NCI-H1930 (cell line): ENCODE results near the gene LIMA1.
A peak's percentile ranks its signal among the peaks of the same experiment; 100 is the strongest.
"Not testable (repeated sequence)": the region's sequence is repeated elsewhere in the genome, so short reads cannot be mapped to it uniquely, and the experiment has no call there.

Experiments
- DNase-seq, 2 experiments: peaks; one replicate each; lab custom pipeline; 2025; lab: John Stamatoyannopoulos, UW

LIMA1 gene

GRCh38 chr12:50248411-50248810 is 34.9 kb downstream of the LIMA1 start:
- DNase-seq = no peak

DNA sequence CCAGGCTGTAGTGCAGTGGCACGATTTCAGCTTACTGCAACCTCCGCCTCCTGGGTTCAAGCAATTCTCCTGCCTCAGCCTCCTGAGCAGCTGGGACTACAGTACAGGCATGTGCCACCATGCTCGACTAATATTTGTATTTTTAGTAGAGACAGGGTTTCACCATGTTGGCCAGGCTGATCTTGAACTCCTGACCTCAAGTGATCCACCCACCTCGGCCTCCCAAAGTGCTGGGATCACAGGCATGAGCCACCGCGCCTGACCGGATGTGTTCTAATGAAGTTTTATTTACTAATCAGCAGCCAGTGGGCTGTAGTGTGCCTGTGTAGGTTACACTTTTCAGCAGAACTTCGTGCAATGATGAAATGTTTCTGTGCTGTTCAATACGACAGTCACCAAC is 35.7 kb downstream of the LIMA1 start:
- DNase-seq = not testable (repeated sequence)

DNA sequence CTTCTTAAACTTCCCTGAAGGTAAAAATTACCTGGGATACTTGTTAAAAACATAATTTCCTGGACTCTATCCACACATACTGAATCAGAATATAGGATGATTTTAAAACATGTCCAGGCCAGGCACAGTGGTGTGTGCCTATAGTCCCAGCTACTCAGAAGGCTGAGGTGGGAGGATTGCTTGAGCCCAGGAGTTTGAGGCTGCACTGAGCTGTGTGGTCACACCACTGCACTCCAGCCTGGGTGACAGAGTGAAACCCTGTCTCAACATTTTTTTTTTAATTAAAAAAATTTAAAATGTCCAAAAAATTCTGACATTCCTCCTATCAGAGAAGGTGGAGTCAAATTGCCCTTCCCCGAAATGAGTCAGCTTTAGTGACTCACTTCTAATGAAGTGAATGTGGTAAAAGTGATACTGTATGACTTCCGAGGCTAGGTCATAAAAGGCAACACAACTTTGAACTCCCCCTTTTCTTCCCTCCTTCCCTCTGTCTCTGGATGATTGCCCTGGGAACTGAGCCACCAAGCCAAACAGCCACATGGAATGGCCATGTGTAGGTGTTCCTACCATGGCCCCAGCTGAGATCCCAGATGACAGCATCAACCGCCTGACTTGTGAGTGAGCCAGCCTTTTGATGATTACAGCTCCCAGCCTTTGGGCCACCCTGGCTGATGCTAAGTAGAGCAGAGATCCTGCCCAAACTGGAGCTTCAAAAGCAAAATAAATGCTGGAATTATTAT is 36.3 kb downstream of the LIMA1 start:
- DNase-seq = no peak

DNA sequence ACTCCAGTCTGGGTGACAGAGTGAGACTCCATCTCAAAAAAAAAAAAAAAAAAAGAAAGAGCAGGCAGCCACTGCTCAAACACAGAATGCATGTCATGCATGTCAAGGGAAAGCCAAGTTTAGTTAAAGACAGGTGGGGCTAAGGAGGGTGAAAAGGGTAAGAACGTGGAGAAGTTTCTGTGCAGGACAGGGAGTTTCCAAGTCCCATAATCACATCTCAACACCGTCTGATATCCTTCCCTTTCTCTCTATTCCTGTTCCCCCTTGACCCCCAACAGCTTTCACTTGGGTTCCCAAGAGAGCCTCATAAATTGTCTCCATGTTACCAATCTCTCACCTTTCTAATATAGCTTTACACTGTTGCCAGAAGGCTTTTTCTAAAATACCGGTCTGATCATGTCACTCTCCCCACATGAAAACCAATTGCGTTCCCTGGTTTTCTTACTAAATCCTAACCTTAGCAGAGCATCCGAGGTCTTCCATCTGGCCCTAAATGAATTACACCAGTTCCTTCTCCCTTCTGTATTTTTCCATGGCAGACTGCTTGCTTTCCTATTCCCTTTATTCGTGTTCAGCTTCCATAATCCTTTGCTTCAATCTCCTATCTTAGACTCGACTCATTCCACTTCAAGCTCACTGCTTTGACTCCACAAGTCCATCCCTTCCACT is 37.0 kb downstream of the LIMA1 start:
- no peak for DNase-seq

DNA sequence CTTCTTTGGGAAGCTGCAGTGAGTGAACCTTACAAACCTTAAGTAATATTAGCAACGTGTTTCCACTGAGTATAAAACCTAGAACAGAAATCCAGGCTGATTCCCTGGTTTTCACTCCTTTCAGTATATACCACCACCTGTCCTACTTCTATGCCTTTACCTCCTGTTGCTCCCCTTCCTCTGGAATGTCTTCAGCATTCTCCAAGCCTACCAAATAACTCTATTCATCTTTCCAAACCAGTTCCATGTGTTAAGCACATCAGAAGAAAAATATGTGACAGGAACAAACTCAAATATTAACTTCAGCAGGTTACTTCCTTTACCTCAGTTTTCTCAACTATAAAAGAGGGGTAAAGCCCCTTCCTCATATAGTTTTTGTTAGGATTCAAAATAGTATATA is 39.8 kb downstream of the LIMA1 start:
- no peak for DNase-seq

- no peak for DNase-seq
Observed at GRCh38 chr12:50242751-50243191, 40.5 kb downstream of the LIMA1 start.

DNA sequence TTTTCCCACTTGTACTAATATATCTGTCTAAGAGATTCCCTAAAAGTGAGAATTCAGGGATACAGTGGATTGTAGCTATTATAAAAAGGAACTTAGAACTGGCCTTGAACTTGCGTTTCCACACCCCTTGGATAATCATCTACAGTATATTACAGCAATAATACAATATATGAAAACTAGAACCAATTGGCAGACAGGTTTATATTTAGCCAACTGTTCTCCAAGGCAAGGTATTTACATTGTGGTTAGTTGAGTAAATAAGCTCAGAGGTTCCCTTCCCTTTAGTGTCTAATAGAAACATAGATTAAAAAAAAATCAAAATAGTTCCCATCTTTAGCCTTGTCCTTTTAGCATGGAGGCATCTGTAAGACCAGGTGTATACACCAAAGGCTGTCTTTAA is 42.1 kb downstream of the LIMA1 start:
- DNase-seq = no peak

- DNase-seq = no peak
Observed at GRCh38 chr12:50240792-50241114, 42.6 kb downstream of the LIMA1 start.

GRCh38 chr12:50240096-50240791 is 43.1 kb downstream of the LIMA1 start:
- DNase-seq = no peak

DNA sequence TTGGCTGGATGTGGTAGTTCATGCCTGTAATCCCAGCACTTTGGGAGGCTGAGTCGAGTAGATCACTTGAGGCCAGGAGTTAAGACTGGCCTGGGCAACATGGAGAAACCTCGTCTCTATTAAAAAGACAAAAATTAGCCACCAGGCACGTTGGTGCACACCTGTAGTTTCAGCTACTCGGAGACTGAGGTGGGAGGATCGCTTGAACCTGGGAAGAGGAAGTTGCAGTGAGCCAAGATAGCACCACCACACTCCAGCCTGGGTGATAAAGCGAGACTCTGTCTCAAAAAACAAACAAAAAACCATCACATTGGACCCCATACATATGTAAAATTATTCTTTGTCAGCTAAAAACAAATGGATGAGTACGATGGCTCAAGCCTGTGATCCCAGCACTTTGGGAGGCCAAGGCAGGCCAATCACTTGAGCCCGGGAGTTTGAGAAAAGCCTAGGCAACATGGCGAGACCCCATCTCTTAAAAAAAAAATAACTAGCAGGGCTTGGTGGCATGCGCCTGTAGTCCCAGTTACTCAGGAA is 43.9 kb downstream of the LIMA1 start:
- no peak for DNase-seq

DNA sequence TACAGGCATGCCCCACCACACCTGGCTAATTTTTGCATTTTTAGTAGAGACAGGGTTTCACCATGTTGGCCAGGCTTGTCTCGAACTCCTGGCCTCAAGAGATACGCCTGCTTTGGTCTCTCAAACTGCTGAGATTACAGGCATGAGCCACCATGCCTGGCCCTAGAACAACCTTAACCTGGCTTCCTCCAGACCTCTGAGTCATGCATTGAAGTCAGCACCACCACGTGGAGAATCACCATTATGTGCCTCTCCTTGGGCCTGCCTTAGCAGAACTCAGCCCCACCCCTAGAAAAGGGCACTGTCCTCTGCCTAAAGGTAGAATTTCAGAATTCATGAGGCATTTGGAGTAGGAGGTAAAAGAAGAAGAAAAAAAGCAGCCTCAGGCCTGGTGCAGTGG is 49.0 kb downstream of the LIMA1 start:
- no peak for DNase-seq

DNA sequence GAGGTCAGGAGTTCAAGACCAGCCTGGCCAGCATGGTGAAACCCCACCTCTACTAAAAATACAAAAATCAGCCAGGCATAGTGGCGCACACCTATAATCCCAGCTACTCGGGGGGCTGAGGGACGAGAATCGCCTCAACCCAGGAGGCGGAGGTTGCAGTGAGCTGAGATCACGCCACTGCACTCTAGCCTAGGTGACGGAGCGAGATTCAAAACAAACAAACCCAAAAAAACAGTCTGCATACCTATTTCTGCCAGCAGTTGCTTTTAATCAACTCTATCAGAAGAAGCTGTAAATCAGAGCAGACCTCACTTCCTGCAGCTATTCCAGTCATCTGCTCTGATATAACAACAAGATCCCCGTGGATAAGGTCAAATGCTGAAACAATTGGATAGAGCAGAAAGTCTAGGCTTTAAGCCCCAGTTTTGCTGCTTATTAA is 50.5 kb downstream of the LIMA1 start:
- DNase-seq = no peak

- no peak for DNase-seq
Observed at GRCh38 chr12:50232206-50232605, 51.1 kb downstream of the LIMA1 start.

DNA sequence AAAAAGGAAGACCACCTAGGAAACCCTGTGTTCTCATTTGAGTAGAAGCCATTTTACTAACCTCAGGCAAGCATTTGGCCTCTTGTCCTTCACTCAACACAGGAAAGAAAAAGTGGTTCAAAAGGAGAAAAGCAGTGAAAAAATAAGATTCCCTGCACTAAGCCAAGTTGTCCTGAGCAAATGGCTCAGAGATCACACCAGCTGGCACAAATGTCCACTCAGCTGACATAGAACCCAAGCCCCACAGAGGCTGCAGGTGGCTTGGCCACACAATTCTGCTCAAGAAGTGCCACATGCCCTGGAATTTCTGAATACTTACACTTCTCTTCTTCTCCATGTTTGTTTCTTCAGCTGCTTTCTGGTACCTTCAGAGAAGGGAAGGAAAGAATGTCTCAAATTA is 52.0 kb downstream of the LIMA1 start:
- DNase-seq = no peak

GRCh38 chr12:50230217-50230616 is 53.1 kb downstream of the LIMA1 start:
- no peak for DNase-seq

DNA sequence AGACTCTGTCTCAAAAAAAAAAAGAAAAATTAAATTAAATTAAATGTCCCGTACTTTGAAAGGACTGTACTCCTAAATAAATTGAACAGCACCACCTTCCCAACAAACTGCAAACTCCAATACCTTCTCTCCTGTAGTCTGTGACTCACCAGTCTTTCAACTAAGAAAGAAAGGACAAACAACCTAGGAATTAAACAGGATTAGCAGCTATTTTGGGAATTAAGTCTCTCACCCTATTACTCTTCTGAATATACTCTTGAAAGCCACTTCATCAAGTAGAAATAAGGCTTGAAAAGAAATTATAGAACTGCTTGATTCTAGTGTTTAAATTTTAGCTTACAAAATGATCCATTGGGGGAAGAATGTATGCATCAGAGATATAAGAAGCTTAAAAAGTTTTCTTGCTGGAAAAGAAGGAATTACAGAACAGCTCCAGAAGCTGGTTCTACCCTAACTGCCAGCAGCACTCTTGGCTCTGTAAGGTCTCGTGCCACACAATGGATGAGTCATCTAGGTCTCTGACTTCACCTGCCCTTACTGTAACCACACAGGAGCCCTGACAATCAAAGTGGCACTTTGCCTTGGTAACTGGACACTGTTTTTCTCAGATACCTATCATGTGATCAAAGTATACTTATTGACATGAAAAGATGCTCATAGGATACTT is 59.2 kb downstream of the LIMA1 start:
- DNase-seq = no peak

DNA sequence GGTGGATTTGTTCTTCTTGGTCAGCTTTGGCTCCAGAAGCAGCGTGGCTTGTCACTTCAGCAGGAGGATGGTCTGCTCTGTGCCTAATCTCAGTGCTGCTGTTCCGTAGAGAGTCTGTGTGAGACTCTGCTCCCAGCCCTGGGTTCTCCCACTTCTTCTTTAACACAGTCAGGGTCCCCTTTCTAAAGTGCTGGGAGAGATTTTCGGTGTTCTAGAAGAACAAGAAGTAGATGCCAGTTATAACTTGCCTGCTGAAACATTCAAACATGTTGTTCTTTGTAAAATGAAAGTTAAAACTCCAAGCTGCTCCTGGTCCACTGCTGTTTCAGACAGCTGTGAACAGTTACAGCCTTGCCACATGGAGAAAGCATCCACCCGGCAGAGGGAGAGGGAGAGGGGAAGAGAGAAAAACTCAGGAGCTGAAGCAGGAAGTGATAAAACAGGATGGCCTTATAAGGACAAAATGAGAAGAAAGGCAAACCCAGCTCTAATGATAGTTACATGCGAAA is 61.0 kb downstream of the LIMA1 start:
- no peak for DNase-seq

DNA sequence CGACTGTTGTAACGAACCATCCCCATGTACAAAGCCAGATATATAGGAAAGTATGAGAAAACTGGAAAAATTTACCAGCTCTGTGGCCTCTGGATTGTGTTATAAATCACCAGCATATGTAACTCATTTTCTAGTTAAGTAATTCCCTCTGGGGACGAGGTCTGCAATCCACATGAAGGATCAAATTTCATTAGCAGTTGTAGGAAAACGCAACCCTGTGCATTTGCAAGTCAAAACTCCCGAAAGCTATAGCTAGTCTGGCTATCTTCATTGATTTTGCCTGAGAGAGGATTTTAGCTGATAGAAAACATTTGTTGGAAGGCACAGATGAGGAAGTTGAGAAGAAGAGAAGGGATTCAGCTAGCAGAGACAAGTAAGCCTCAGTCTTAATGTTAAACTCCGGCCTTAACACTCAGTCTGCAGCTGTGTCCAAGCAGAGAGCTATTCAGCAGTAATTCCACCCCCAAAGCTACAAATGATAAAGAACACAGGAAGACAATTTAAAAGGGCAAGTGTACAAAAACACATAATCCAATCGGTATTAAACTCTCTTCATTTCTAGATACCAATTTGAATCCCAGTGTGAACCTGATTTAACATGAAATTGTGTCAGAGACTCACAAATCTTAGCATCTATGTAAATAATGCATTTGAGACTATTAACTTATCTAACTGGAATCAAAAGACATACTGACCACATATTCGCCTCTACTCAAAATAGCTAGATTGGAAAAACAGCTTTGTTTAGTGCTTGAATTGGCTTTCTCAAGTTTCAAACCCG is 61.9 kb downstream of the LIMA1 start:
- peak; percentile 34 to 62 for DNase-seq

- no peak for DNase-seq
Observed at GRCh38 chr12:50220363-50220995, 62.8 kb downstream of the LIMA1 start.

DNA sequence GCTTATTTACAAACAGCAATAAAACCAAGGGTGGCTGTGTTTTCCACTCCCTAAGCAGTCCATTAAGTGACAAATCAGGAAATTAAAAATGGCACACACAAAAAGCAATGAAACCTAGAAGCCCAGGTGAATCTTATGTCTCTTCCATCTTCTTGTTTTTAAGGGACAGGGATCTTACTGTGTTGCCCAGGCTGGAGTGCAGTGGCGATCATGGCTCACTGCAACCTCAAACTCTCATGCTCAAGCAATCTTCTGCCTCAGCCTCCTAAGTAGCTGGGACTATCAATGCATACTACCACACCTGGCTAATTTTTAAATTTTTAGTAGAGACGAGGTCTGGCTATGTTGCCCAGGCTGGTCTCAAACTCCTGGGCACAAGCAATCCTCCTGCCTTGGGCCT is 63.8 kb downstream of the LIMA1 start:
- no peak for DNase-seq

DNA sequence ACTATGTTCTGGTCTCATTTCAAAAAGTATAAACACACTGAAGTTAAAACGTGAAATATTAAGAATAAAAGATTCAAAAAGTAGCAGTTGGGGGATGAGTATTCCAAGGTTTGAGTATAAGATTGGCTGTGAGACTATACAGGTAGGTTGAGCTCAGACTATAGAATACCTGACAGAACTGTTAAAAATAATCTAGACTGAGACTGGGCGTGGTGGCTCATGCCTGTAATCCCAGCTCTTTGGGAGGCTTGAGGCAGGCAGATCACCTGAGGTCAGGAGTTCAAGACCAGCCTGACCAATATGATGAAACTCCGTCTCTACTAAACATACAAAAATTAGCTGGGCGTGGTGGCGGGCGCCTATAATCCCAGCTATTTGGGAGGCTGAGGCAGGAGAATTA is 64.3 kb downstream of the LIMA1 start:
- not testable (repeated sequence) for DNase-seq
